Measurements from ENCODE around the gene CCNA2.

Gene CCNA2

GRCh38 chr4:121794505-121795188 lies 29.0 kb downstream of the CCNA2 start:
- ATAC-seq (no peak), DNase-seq (no peak)
- H3K27ac Mint-ChIP-seq, result no peak overlapping the region
- no peaks in the 10 kb centered on the region for H3K9me3 Mint-ChIP-seq
- H3K36me3 Mint-ChIP-seq (ENCODE audit: low read depth), result no peaks in the 10 kb centered on the region
- H3K27me3 Mint-ChIP-seq, result peaks cover 14% of the 10 kb centered on the region
- H3K4me3 Mint-ChIP-seq, result no peak overlapping the region
- peaks cover 9% of the 10 kb centered on the region for H3K4me1 Mint-ChIP-seq

DNA sequence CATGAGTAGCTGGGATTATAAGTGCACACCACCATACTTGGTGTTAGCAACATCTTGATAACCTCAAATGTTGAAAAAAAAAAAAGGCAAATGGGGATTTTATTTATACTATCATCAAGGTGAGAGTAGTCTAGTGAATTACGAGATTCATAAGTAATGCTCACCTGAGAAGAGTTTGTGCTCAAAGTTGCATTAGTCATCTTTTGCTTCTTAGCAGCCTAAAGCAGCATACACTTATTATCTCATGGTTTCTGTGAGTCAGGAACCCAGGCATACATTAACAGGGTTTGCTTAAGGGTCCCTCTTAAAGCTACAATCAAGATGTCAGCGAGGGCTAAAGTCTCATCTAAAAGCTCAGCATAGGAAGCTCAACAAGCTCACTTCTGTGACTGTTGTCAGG lies 30.7 kb downstream of the CCNA2 start:
- peaks cover 2% of the 10 kb centered on the region for H3K4me1 Mint-ChIP-seq
- no peaks in the 10 kb centered on the region for H3K9me3 Mint-ChIP-seq
- no peak overlapping the region for H3K27ac Mint-ChIP-seq
- no peak overlapping the region for H3K4me3 Mint-ChIP-seq
- H3K36me3 Mint-ChIP-seq (ENCODE audit: low read depth), result no peaks in the 10 kb centered on the region
- ATAC-seq, result peak; percentile 40
- no peak for DNase-seq
- H3K27me3 Mint-ChIP-seq, result peaks cover 27% of the 10 kb centered on the region

GRCh38 chr4:121791481-121791880 lies 32.2 kb downstream of the CCNA2 start:
- H3K4me3 Mint-ChIP-seq, result no peak overlapping the region
- H3K4me1 Mint-ChIP-seq, result peaks cover 2% of the 10 kb centered on the region
- no peak for ATAC-seq
- no peaks in the 10 kb centered on the region for H3K9me3 Mint-ChIP-seq
- no peak overlapping the region for H3K27ac Mint-ChIP-seq
- H3K36me3 Mint-ChIP-seq (ENCODE audit: low read depth), result no peaks in the 10 kb centered on the region
- no peak for DNase-seq
- H3K27me3 Mint-ChIP-seq, result peaks cover 27% of the 10 kb centered on the region

DNA sequence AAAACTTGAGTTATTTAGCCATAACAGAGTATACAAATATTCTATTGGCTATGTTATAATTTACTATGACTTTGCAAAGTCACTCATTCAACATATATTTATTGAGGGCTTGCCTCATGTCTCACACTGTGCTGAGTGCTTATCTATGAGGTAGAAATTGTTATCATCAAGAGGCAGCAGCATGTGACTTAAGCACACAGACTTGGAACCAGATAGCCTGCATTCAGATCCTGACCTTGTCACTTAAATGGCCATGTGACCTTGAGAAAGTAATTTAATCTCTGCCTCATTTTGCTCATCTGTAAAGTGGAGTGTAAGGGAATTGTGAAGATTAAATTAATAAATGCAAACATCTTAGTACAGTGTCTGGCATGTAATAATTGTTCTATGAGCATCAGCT lies 32.7 kb downstream of the CCNA2 start:
- Mint-ChIP-seq H3K36me3 (ENCODE audit: low read depth) (no peaks in the 10 kb centered on the region), H3K27ac (no peak overlapping the region), H3K4me3 (no peak overlapping the region), H3K27me3 (peaks cover 27% of the 10 kb centered on the region), H3K9me3 (no peaks in the 10 kb centered on the region), H3K4me1 (peaks cover 2% of the 10 kb centered on the region)
- ATAC-seq (no peak), DNase-seq (no peak)

GRCh38 chr4:121789960-121790829 lies 33.5 kb downstream of the CCNA2 start:
- H3K27me3 Mint-ChIP-seq, result peaks cover 24% of the 10 kb centered on the region

DNA sequence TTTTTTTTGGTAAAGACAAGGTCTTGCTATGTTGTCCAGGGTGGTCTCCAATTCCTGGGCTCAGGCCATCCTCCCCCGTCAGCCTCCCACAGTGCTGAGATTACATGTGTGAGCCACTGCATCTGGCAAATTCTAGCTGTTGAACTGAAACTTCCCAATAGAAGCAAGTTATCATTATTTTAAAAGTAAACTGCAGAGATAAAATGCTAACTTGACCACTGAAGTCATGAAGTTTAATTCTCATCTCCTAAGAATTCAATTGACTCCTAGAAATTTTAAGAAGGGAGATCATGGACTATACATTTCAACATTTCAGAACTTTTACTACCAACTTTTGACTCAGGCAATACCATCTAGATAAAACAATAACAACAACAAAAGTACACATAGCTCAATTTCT lies 34.2 kb downstream of the CCNA2 start:
- no peaks in the 10 kb centered on the region for H3K9me3 Mint-ChIP-seq
- H3K27me3 Mint-ChIP-seq, result peaks cover 19% of the 10 kb centered on the region
- DNase-seq, result no peak
- H3K36me3 Mint-ChIP-seq (ENCODE audit: low read depth), result no peaks in the 10 kb centered on the region
- no peak overlapping the region for H3K4me3 Mint-ChIP-seq
- ATAC-seq, result no peak
- H3K4me1 Mint-ChIP-seq, result no peaks in the 10 kb centered on the region
- no peak overlapping the region for H3K27ac Mint-ChIP-seq

More at GRCh38 chr4:121789960-121790829, 33.5 kb downstream of the CCNA2 start:
- ATAC-seq (no peak), DNase-seq (no peak)
- no peak overlapping the region for H3K4me3 Mint-ChIP-seq
- H3K27ac Mint-ChIP-seq, result no peak overlapping the region
- H3K36me3 Mint-ChIP-seq (ENCODE audit: low read depth), result no peaks in the 10 kb centered on the region
- H3K4me1 Mint-ChIP-seq, result no peaks in the 10 kb centered on the region
- H3K9me3 Mint-ChIP-seq, result no peaks in the 10 kb centered on the region

GRCh38 chr4:121788896-121789295 lies 34.8 kb downstream of the CCNA2 start:
- ATAC-seq (no peak), DNase-seq (no peak)
- H3K27ac Mint-ChIP-seq, result no peak overlapping the region
- no peak overlapping the region for H3K4me3 Mint-ChIP-seq
- H3K36me3 Mint-ChIP-seq (ENCODE audit: low read depth), result no peaks in the 10 kb centered on the region
- no peaks in the 10 kb centered on the region for H3K9me3 Mint-ChIP-seq
- no peaks in the 10 kb centered on the region for H3K4me1 Mint-ChIP-seq
- H3K27me3 Mint-ChIP-seq, result peaks cover 19% of the 10 kb centered on the region

DNA sequence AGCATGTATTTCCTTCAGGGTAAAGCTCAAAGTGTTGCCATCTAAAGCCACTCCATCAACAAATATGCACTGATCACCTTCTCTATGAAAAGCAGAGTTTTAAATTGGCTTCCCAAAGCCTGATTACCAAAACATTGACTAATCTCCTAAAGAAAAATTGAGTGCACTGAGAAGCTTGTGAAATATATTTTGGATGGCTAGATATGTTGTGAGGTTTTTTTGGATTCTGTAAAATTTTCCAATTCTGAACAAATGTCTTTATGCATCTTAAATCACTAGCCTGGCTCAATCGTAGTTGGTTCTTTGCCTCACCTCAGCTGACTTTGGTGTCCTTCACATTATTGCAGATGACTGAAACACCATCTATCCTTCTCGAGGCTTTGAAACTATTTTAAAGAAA lies 37.5 kb downstream of the CCNA2 start:
- H3K36me3 Mint-ChIP-seq (ENCODE audit: low read depth), result no peaks in the 10 kb centered on the region
- H3K4me1 Mint-ChIP-seq, result no peaks in the 10 kb centered on the region
- no peak overlapping the region for H3K27ac Mint-ChIP-seq
- H3K9me3 Mint-ChIP-seq, result no peaks in the 10 kb centered on the region
- ATAC-seq (no peak), DNase-seq (no peak)
- no peak overlapping the region for H3K4me3 Mint-ChIP-seq
- H3K27me3 Mint-ChIP-seq, result peaks cover 22% of the 10 kb centered on the region

DNA sequence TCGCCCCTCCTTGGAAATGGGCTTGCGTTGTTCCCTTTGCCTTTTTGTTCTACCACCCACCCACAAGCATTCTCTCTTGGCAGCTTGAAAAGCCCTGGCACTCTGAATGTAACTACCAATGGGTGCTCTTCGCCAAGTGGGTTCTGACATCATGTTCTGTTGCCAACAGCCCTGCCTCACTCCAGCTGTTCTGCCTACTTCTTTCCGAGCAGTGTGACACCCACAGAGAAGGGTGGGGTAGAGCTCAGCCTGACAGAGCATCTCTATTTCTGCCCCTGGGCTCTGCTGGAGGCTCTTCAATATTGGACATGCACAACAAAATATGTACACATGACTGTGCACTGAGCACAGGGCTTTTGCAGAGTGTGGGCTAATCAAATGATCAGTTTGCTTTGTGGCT lies 38.2 kb downstream of the CCNA2 start:
- H3K27ac Mint-ChIP-seq, result no peak overlapping the region
- no peak overlapping the region for H3K4me3 Mint-ChIP-seq
- H3K27me3 Mint-ChIP-seq, result peaks cover 24% of the 10 kb centered on the region
- ATAC-seq (no peak), DNase-seq (no peak)
- no peaks in the 10 kb centered on the region for H3K4me1 Mint-ChIP-seq
- H3K9me3 Mint-ChIP-seq, result no peaks in the 10 kb centered on the region
- H3K36me3 Mint-ChIP-seq (ENCODE audit: low read depth), result no peaks in the 10 kb centered on the region

- Mint-ChIP-seq H3K4me3 (no peak overlapping the region), H3K36me3 (ENCODE audit: low read depth) (no peaks in the 10 kb centered on the region), H3K27me3 (peaks cover 23% of the 10 kb centered on the region), H3K9me3 (no peaks in the 10 kb centered on the region), H3K27ac (no peak overlapping the region), H3K4me1 (no peaks in the 10 kb centered on the region)
- ATAC-seq (no peak), DNase-seq (no peak)
Measured at GRCh38 chr4:121784975-121785374, 38.7 kb downstream of the CCNA2 start.

DNA sequence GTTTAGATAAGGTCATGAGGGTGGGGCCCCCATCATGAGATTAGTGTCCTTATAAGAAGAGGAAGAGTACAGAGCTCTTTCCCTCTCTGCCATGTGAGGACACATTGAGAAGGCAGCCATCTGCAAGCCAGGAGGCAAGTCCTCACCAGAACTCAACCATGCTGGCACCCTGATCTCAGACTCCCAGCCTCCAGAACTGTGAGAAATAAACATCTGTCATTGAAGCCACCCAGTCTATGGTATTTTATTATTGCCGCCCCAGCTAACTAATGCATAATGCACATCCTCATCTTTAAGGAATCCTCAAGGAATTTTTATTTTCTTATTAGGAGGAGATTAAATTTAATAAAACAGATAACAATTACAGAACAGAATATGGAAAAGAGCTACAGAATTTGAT lies 39.3 kb downstream of the CCNA2 start:
- H3K4me1 Mint-ChIP-seq, result no peaks in the 10 kb centered on the region
- H3K27me3 Mint-ChIP-seq, result peaks cover 21% of the 10 kb centered on the region
- H3K36me3 Mint-ChIP-seq (ENCODE audit: low read depth), result no peaks in the 10 kb centered on the region
- DNase-seq, result no peak
- H3K9me3 Mint-ChIP-seq, result no peaks in the 10 kb centered on the region
- ATAC-seq, result no peak
- no peak overlapping the region for H3K27ac Mint-ChIP-seq
- no peak overlapping the region for H3K4me3 Mint-ChIP-seq

- Mint-ChIP-seq H3K27ac (no peak overlapping the region), H3K36me3 (ENCODE audit: low read depth) (no peaks in the 10 kb centered on the region), H3K9me3 (no peaks in the 10 kb centered on the region), H3K4me3 (no peak overlapping the region), H3K27me3 (peaks cover 12% of the 10 kb centered on the region), H3K4me1 (no peaks in the 10 kb centered on the region)
- DNase-seq (no peak), ATAC-seq (no peak)
Measured at GRCh38 chr4:121783210-121783609, 40.5 kb downstream of the CCNA2 start.

DNA sequence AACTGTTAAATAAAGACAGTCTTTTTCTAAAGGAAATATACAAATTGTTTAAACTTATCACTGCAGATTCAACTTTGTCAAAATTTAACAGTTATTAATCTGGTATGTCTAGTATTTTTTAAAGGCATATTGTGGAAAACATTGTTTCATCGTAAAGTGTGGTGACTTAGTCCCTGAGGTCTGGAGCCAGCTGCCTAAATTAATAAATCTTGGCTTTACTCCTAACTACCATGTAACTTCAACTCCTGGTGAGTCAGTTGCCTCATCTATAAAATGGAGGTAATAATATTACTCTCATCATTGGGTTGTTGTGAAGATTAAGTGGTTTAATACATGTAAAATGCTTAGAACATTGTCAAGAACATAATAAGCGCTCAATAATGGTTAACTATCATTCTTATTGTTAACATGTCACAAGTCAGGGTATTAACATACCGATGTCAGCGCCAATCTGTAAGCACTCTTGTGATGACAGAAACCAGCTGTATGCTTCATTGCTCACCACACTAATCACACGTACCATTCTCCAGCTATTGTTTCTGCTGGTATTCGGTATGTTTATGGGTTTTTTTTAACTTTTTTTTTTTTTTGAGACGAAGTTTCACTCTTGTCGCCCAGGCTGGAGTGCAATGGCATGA lies 44.6 kb downstream of the CCNA2 start:
- DNase-seq (no peak), ATAC-seq (no peak)
- Mint-ChIP-seq H3K4me3 (no peak overlapping the region), H3K4me1 (no peaks in the 10 kb centered on the region), H3K36me3 (ENCODE audit: low read depth) (no peaks in the 10 kb centered on the region), H3K27me3 (peaks cover 10% of the 10 kb centered on the region), H3K27ac (no peak overlapping the region), H3K9me3 (no peaks in the 10 kb centered on the region)

- Mint-ChIP-seq H3K4me1 (no peaks in the 10 kb centered on the region), H3K4me3 (no peak overlapping the region), H3K36me3 (ENCODE audit: low read depth) (no peaks in the 10 kb centered on the region), H3K27me3 (peaks cover 4% of the 10 kb centered on the region), H3K27ac (no peak overlapping the region), H3K9me3 (no peaks in the 10 kb centered on the region)
- DNase-seq (no peak), ATAC-seq (peak; percentile 7)
Measured at GRCh38 chr4:121777625-121778024, 46.1 kb downstream of the CCNA2 start.
